Measurements from ENCODE around the gene OSGIN1.
A peak's percentile ranks its signal among the peaks of the same experiment; 100 is the strongest.

Gene OSGIN1

GRCh38 chr16:83979441-83979840, 26.4 kb downstream of the OSGIN1 start:
- no peak for DNase-seq
- intact Hi-C loops (cut with DNase I): loop anchor here (10.0 kb wide), 1 partner anchor 505 kb away; no protein-coding TSS in a partner anchor

GRCh38 chr16:83980794-83981193, 27.8 kb downstream of the OSGIN1 start:
- no peak for DNase-seq
- intact Hi-C loops (cut with DNase I): no loop called here

- intact Hi-C loops (cut with DNase I): no loop called here
- DNase-seq: no peak
These were observed 28.8 kb downstream of the OSGIN1 start for GRCh38 chr16:83981799-83982198.

- intact Hi-C loops (cut with DNase I): no loop called here
- no peak for DNase-seq
These were observed 30.5 kb downstream of the OSGIN1 start for GRCh38 chr16:83983491-83983890.

GRCh38 chr16:83989300-83989699, 36.3 kb downstream of the OSGIN1 start:
- DNase-seq: no peak
- intact Hi-C loops (cut with DNase I): no loop called here

- intact Hi-C loops (cut with DNase I): no loop called here
- no peak for DNase-seq
These were observed 37.5 kb downstream of the OSGIN1 start for GRCh38 chr16:83990492-83990891.

- DNase-seq: peak in 9 of 42 donors; percentile 45 to 77 (median 61)
- intact Hi-C loops (cut with DNase I): no loop called here
These were observed 39.6 kb downstream of the OSGIN1 start for GRCh38 chr16:83992624-83993023.

GRCh38 chr16:83994087-83994486, 41.0 kb downstream of the OSGIN1 start:
- intact Hi-C loops (cut with DNase I): no loop called here
- DNase-seq: no peak

GRCh38 chr16:83994703-83995102, 41.7 kb downstream of the OSGIN1 start:
- no peak for DNase-seq
- intact Hi-C loops (cut with DNase I): no loop called here

- peak; percentile 61 to 95 (median 83) for DNase-seq
- intact Hi-C loops (cut with DNase I): no loop called here
These were observed 42.7 kb downstream of the OSGIN1 start for GRCh38 chr16:83995754-83996153.

- intact Hi-C loops (cut with DNase I): no loop called here
- DNase-seq: peak in 29 of 42 donors; percentile 31 to 85 (median 55)
These were observed 43.6 kb downstream of the OSGIN1 start for GRCh38 chr16:83996481-83997252.

GRCh38 chr16:83998091-83998490, 45.1 kb downstream of the OSGIN1 start:
- no peak for DNase-seq
- intact Hi-C loops (cut with DNase I): no loop called here

GRCh38 chr16:84000989-84001642, 48.1 kb downstream of the OSGIN1 start:
- intact Hi-C loops (cut with DNase I): no loop called here
- DNase-seq: no peak

GRCh38 chr16:84001726-84002125, 48.7 kb downstream of the OSGIN1 start:
- no peak for DNase-seq
- intact Hi-C loops (cut with DNase I): no loop called here

GRCh38 chr16:84003038-84003437, 50.0 kb downstream of the OSGIN1 start:
- intact Hi-C loops (cut with DNase I): no loop called here
- no peak for DNase-seq

- no peak for DNase-seq
- intact Hi-C loops (cut with DNase I): no loop called here
These were observed 51.4 kb downstream of the OSGIN1 start for GRCh38 chr16:84004442-84004841.

- intact Hi-C loops (cut with DNase I): no loop called here
- no peak for DNase-seq
These were observed 52.4 kb downstream of the OSGIN1 start for GRCh38 chr16:84005391-84005790.

- no peak for DNase-seq
- intact Hi-C loops (cut with DNase I): no loop called here
These were observed 54.5 kb downstream of the OSGIN1 start for GRCh38 chr16:84007520-84007919.

- intact Hi-C loops (cut with DNase I): no loop called here
- no peak for DNase-seq
These were observed 54.9 kb downstream of the OSGIN1 start for GRCh38 chr16:84007965-84008364.

- DNase-seq: no peak
- intact Hi-C loops (cut with DNase I): no loop called here
These were observed 56.2 kb downstream of the OSGIN1 start for GRCh38 chr16:84009282-84009681.

All from head of caudate nucleus (tissue), 42 donors.